NOMO-1 treated with DMSO at 0.1 percent for 48 hours (cell line): Measurements from ENCODE around the gene PLAAT3.
"Not testable (repeated sequence)": the region's sequence is repeated elsewhere in the genome, so short reads cannot be mapped to it uniquely, and the experiment has no call there.

Experiments
- DNase-seq: peaks from one replicate; lab custom pipeline; 2025; ENCODE audit not compliant: unreplicated experiment; lab: John Stamatoyannopoulos, UW

Gene PLAAT3

GRCh38 chr11:63609971-63610580, 4.2 kb downstream of the PLAAT3 start:
- DNase-seq, result no peak

DNA sequence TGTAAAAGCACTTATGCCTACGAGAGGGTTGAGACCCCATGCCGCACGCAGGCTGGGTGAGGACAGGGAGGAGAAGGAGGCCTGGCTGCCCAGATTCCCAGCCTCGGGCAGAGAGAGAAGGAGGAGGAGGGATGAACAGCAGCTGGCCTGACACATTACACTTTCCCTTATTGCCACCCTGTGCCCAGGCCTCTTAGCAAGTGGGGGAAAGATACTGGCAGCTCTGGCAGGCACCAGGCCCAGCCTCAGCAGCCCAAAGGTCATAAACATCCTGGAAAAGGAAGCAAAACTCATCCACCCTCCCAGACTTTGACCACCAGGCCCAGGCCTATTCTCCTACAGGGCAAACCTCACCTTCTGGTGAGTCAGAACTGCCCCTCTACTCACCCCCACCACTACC, 4.7 kb downstream of the PLAAT3 start:
- no peak for DNase-seq

DNA sequence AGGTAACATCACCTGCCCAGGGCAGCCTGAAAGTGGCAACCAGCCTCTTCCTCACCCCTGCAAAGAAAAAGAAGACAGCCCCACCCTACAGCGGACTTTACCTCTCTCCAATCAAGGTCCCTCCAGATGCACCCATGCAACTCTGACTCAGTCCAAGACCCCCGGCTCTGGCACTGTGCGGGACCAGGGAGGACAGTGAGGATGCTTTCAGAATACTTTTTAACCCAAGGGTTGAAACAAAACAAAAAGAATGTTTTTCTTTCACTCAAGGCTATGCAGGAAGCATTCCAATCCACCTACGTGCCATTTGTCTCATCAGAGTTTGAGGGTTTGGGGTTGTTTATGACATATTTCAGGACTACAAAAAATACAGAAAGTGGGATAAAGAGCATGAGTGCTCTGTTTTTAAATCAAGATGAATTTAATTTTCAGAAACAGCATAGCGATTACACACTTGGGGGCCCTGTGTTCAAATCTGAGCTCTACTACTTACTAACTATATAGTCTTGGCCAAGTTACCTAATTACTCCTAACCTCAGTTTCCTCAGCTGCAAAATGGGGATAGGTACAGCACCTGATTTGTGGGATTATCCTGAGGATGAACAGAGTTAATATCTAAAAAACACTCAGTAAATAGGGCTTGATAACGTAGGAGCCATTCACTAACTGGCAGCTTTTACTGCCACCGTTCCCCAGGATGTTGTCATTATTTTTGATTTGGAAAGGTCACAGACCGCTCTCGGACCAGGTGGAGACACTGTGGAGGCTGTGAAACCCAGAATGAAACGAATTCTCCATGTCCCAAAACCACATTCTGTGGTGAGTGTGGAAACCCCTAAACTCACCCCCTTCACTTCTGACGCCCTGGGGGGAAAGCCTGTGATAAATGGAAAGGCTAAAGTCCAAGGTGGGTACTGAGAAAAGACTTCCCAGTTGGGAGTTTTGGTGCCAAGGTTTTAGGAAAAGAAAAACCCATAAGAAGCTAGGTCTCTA, 5.6 kb downstream of the PLAAT3 start:
- no peak for DNase-seq

- no peak for DNase-seq
Measured at GRCh38 chr11:63603180-63603518, 11.1 kb downstream of the PLAAT3 start.

DNA sequence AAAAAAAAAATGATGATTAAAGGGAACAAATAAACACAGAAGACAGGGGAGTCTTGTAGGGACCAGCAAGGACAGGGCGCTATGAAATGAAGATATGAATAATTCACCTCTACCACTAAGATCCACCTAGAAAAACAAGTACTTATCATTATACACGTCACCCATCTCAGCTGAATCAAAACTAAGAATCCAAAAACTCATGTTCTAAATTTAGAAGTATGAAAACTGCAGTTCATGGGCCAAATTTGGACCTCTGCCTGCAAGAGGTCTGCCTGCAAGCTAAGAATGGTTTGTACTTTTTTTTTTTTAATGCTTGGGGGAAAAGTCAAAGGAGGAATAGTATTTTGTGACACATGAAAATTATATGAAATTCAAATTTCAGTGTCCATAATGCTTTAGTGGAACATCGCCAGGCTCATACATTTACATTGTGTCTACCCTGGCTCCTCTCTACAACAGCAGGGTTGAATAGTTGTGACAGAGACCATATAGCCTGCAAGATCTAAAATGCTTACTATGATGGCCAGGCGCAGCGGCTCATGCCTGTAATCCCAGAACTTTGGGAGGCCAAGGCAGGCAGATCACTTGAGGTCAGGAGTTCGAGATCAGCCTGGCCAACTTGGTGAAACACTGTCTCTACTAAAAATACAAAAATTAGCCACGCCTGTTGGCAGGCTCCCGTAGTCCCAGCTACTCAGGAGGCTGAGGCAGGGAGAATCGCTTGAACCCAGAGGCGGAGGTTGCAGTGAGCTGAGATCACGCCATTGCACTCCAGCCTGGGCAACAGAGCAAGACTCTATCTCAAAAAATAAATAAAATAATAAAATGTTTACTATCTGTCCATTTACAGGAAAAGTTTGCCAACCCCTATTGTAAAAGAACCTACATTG, 11.7 kb downstream of the PLAAT3 start:
- not testable (repeated sequence) for DNase-seq

DNA sequence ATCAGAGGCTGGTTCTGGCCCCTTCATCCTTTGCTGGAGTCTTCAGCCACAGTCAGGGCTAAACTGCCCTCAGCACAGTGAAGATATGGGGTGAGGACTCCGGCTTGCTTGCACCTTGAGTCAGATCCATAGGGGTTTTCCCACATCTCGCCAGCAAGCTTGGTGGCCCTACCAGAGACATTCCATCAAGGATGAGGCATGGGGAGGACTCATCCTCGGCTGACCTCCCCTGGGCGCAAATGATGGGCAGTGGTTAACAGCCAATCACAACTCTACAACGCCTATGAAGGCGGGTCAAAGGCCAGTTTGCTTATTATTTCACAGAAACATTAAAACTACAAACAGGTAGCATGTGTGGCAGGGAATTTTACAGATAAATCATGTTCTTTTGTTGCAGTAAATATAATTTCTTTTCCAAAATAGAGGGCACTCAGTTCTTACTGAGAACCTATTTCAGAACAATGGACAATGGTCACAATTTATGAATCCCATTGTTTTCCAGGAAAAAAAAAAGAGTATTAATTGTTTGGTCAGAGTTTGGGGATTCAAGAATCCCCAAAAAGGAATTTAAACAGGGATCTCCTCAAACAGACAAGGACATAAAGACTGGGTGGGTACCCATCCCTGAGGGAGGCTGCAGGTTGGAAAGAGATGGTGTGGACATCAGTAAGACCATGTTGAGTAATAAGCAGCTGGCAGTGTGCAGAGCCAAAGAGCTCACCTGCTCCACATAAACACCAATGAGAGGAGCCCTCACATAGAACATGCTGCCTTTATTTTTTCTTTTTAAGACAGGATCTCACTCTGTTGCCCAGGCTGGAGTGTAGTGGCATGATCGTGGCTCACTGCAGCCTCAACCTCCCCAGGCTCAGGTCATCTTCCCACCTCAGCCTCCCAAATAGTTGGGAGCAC, 14.8 kb downstream of the PLAAT3 start:
- DNase-seq, result no peak

DNA sequence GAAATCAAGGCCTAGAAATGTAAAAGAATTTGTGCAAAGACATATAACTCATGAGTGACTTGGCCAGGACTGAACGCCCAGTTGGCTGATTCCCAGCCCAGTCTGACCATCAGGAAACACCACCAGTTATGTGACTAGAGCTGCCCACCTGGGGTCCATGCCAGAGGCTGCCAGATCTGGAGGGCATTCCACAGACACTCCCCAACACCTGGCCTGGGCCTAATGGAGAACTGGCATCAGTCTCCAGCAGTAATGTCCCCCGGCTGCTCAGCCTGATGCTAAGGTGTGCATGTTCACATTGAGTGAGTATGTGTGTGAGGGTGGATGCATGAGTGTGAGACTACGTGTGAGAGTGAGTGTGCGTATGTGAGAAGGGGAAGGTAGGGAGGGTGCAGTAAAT, 15.7 kb downstream of the PLAAT3 start:
- DNase-seq, result no peak

GRCh38 chr11:63595296-63595695, 18.9 kb downstream of the PLAAT3 start:
- no peak for DNase-seq

GRCh38 chr11:63592975-63593395, 21.2 kb downstream of the PLAAT3 start:
- peak; percentile 7 for DNase-seq

DNA sequence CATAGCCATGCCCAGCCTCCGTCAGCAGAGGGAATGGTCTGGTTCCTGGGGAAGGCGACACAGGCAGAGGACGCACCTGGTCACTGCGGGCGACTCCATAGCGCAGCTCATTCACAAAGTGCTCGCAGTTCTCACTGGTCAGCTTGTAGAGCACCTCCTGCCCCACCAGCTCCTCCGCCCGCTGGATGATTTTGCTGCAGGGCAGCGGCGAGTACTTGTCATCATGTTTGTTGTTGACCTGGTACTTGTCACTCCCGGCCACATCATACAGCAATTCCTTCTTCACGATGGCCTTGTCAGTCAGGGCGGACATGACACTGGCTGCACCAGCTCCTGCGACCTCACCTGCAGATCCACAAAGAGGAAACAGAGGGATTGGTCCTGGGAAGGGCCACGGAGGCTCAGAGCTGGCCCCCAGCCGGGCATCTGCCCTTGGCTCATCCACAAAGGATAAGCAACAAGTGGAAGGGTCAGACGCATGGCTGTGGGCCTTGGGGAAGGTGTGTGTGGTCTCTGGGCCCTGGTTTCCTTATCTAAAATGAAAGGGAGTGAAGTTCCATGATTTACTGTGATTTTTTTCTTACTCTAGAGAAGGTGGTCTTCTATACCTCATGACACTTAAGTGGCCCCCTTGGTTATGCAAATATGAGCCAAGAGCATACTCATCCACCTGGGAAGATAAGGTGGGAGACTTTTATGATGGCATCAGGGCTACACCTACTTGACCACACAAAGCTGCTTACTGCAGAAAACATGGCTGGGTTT, 24.0 kb downstream of the PLAAT3 start:
- no peak for DNase-seq

GRCh38 chr11:63589000-63589399, 25.2 kb downstream of the PLAAT3 start:
- DNase-seq, result no peak

DNA sequence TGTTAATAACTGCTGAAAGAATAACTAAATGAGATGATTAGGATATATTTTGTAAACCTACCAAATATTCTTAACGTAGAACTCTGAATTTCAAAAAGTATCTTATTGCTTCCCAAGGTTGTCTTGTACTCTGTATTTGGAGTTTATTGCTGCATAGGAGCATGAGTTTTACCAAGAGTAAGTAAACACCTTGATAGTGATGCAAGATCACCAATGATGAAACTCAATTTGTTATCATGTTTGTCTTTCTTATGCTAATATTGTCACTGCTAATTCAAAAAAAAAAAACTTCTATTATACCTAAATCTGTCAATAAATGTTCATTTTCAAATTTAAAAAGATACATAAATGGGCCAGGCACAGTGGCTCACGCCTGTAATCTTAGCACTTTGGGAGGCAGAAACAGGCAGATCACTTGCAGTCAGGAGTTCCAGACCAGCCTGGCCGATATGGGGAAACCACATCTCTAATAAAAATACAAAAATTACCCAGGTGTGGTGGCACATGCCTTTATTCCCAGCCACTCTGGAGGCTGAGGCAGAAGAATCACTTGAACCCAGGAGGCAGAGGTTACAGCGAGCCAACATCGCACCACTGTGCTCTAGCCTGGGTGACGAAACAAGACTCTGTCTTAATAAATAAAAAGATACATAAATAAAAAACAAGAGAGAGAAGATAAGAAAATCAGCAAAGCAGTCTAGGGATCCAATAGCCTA, 27.6 kb downstream of the PLAAT3 start:
- no peak for DNase-seq

DNA sequence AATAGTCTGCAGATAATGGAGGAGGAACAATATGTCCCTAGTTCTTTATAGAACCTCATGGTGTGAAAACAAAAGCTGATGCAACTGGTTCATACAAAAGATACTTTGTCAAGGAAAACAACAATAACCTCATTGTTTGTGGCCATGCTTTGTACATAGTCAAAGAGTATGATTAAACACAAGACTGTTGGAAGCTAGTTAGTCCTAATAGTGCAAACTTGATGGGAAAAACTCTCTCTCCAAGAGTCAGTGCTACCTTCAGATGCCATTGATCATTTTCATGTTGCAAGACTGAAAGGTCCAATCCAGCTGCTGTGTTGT, 30.9 kb downstream of the PLAAT3 start:
- DNase-seq, result no peak

DNA sequence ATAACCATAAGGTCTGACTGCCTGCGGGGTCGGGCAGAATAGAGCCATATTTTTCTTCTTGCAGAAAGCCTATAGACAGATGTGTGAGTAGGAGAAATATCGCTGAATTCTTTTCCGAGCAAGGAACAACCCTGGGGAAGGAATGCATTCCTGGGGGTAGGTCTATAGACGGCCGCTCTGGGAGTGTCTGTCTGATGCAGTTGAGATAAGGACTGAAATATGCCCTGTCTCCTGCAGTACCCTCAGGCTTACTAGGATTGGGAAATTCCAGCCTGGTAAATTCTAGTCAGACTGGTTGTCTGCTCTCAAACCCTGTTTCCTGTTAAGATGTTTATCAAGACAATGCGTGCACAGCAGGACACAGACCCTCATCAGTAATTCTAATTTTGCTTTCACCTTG, 33.0 kb downstream of the PLAAT3 start:
- not testable (repeated sequence) for DNase-seq

- DNase-seq, result not testable (repeated sequence)
Measured at GRCh38 chr11:63578882-63579281, 35.4 kb downstream of the PLAAT3 start.

- DNase-seq, result no peak
Measured at GRCh38 chr11:63574856-63575602, 39.2 kb downstream of the PLAAT3 start.

GRCh38 chr11:63573881-63574855, 40.1 kb downstream of the PLAAT3 start:
- DNase-seq, result peak; percentile 61
